Thyroid gland (tissue), 4 donors: ENCODE data around the gene CPT1A.

Experiments
- CTCF ChIP-seq, 6 experiments: fragments of 200-600 bp in 3 of 6; fragments of 450-650 bp in 3 of 6; sonication (generic) in 3 of 6; IDR thresholded peaks; one replicate each; pipeline ENCODE4 v1.5.1; 2016 to 2019; ENCODE audit warnings: antibody characterized with exemption in 6 of 6, mild to moderate bottlenecking in 2 of 6, inconsistent platforms in 1 of 6, moderate library complexity in 1 of 6
- POLR2A ChIP-seq, 2 donors: fragments of 450-650 bp; IDR thresholded peaks; one replicate each; pipeline ENCODE4 v1.6.1; 2017; ENCODE audit warnings: antibody characterized with exemption in 2 of 2, mild to moderate bottlenecking in 2 of 2, moderate library complexity in 1 of 2

DNA sequence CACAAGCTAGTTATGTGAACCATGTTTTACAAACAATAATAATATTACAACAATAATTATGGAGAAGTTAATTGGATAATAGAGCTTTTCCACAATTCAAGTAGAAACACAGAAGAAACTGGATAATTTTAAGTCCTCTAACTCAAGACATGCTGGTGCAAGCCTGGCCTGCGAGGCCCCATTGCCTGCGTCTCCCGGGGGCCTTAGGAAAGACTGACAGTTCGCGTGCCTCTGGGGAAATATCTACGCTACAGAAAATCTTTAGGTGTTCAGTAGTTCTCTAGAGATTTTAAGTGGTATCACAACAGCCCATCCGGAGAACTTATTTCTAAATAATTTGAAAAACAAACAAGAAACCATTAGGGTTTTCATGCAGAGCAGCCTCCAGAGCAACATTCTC is 134.2 kb downstream of the CPT1A start:
- TF ChIP-seq CTCF (IDR thresholded peaks at IDR 0.05) (no peak), POLR2A (IDR thresholded peaks at IDR 0.05) (no peak)
